ENCODE results near the gene MCF2.

Gene MCF2

GRCh38 chrX:139647597-139647996 is 60.4 kb downstream of the MCF2 start:
- DNase-seq (ENCODE audit: low read depth, low spot score), result no peak
- CTCF ChIA-PET, result no interaction called here
- no peak overlapping the region for H3K4me3 ChIP-seq (ENCODE audit: low read depth, low read length)
- no peak for TF ChIP-seq CTCF (IDR thresholded peaks at IDR 0.05; ENCODE audit: insufficient read depth, low read length, missing control alignments)
- POLR2A ChIA-PET, result no interaction called here

- ChIA-PET POLR2A (no interaction called here), CTCF (no interaction called here)
- DNase-seq (ENCODE audit: low read depth, low spot score), result no peak
- TF ChIP-seq CTCF (IDR thresholded peaks at IDR 0.05; ENCODE audit: insufficient read depth, low read length, missing control alignments), result no peak
- no peak overlapping the region for H3K4me3 ChIP-seq (ENCODE audit: low read depth, low read length)
Observed at GRCh38 chrX:139642241-139642927, 65.6 kb downstream of the MCF2 start.

GRCh38 chrX:139640259-139640658 is 67.7 kb downstream of the MCF2 start:
- no peak overlapping the region for H3K4me3 ChIP-seq (ENCODE audit: low read depth, low read length)
- CTCF ChIA-PET, result no interaction called here
- no peak for DNase-seq (ENCODE audit: low read depth, low spot score)
- TF ChIP-seq CTCF (IDR thresholded peaks at IDR 0.05; ENCODE audit: insufficient read depth, low read length, missing control alignments), result no peak
- POLR2A ChIA-PET, result no interaction called here

GRCh38 chrX:139639253-139639652 is 68.7 kb downstream of the MCF2 start:
- ChIA-PET CTCF (no interaction called here), POLR2A (no interaction called here)
- DNase-seq (ENCODE audit: low read depth, low spot score), result no peak
- H3K4me3 ChIP-seq (ENCODE audit: low read depth, low read length), result no peak overlapping the region
- no peak for TF ChIP-seq CTCF (IDR thresholded peaks at IDR 0.05; ENCODE audit: insufficient read depth, low read length, missing control alignments)

- no peak for TF ChIP-seq CTCF (IDR thresholded peaks at IDR 0.05; ENCODE audit: insufficient read depth, low read length, missing control alignments)
- POLR2A ChIA-PET, result no interaction called here
Observed at GRCh38 chrX:139600105-139600504, 107.9 kb downstream of the MCF2 start.

GRCh38 chrX:139596068-139596467 is 111.9 kb downstream of the MCF2 start:
- DNase-seq (ENCODE audit: low read depth, low spot score), result no peak
- ChIA-PET POLR2A (no interaction called here), CTCF (no interaction called here)
- H3K4me3 ChIP-seq (ENCODE audit: low read depth, low read length), result no peak overlapping the region
- TF ChIP-seq CTCF (IDR thresholded peaks at IDR 0.05; ENCODE audit: insufficient read depth, low read length, missing control alignments), result no peak

More at GRCh38 chrX:139600105-139600504, 107.9 kb downstream of the MCF2 start:
- CTCF ChIA-PET, result no interaction called here
- DNase-seq (ENCODE audit: low read depth, low spot score), result no peak
- H3K4me3 ChIP-seq (ENCODE audit: low read depth, low read length), result no peak overlapping the region

Data from AG04449 (cell line).